ENCODE measurements around the gene TNMD. TPM values are rescaled to one million over a fixed set of nuclear protein-coding genes. Genes with fewer than 3 reads are reported as not detected.
"Not testable (repeated sequence)": the region's sequence is repeated elsewhere in the genome, so short reads cannot be mapped to it uniquely, and the experiment has no call there.

TNMD gene
- total RNA-seq (2021; ENCODE audit: unreplicated experiment) (not detected), Bru-seq, nascent RNA (not detected), BruChase-seq, experiment 1, labeled RNA remaining after a 6-hour chase (not detected), BruChase-seq, experiment 2, labeled RNA remaining after a 2-hour chase (not detected)
- polyA plus RNA-seq (2012), result not detected in 2 replicates
- long read RNA-seq, result 0 reads

GRCh38 chrX:100584611-100585010 is at the start of gene TNMD:
TNMD (plus strand) TSS chrX:100584936; CDS start chrX:100585019, 83 bp downstream.
- ChIA-PET CTCF (no interaction called here), RAD21 (ENCODE audit: low non-redundant PET in 1 of 2, low total read pairs in 2 of 2, uncharacterized antibody in 2 of 2, unreplicated experiment in 2 of 2) (no interaction called here), POLR2A (no interaction called here)
- Histone ChIP-seq H4K20me1 (ENCODE audit: insufficient read depth) (no peaks in the 10 kb centered on the region), H3K9me2 (ENCODE audit: insufficient read depth) (no peaks in the 10 kb centered on the region), H3K9me3 (ENCODE audit: control insufficient read depth in 1 of 2, insufficient read depth in 1 of 2, low read depth in 1 of 2, low read length in 2 of 2) (no peaks in the 10 kb centered on the region), H3K79me2 (ENCODE audit: insufficient read depth, low read length) (no peaks in the 10 kb centered on the region), H2AFZ (ENCODE audit: low read depth, low read length, poor library complexity, severe bottlenecking) (no peak within 1 kb of the TSS), H3K4me3 (replicated peaks in 1 of 2; ENCODE audit: low read depth in 1 of 2, low read length in 2 of 2) (no peak within 1 kb of the TSS), H3K27ac (ENCODE audit: low read depth, low read length) (no peak within 1 kb of the TSS), H3K9ac (ENCODE audit: low read length) (no peak within 1 kb of the TSS), H3K36me3 (ENCODE audit: control insufficient read depth in 1 of 2, insufficient read depth in 2 of 2, low read length in 2 of 2) (no peaks in the 10 kb centered on the region), H3K4me2 (ENCODE audit: low read length) (no peak within 1 kb of the TSS), H3K27me3 (ENCODE audit: insufficient read depth, low read length) (peaks cover 32% of the 10 kb centered on the region), H3K4me1 (ENCODE audit: control insufficient read depth in 1 of 2, insufficient read depth in 2 of 2, low read length in 2 of 2) (no peaks in the 10 kb centered on the region)
- TF ChIP-seq EZH2 (IDR thresholded peaks at IDR 0.05), result no peak
- TF ChIP-seq RAD21 (IDR thresholded peaks at IDR 0.05; ENCODE audit: low read depth), result no peak
- DNase-seq (ENCODE audit: low read depth, low spot score), result no peak
- intact Hi-C loops (cut with micrococcal nuclease), result no loop called here
- BruUV-seq (replicated peaks), result no TSS peak
- no peak for ATAC-seq

- CTCF ChIA-PET; H3K4me1 ChIP-seq (ENCODE audit: control insufficient read depth in 1 of 2, insufficient read depth in 2 of 2, low read length in 2 of 2); H3K27ac ChIP-seq (ENCODE audit: low read depth, low read length); H3K9ac ChIP-seq (ENCODE audit: low read length); H3K9me2 ChIP-seq (ENCODE audit: insufficient read depth); H3K4me2 ChIP-seq (ENCODE audit: low read length); H3K4me3 ChIP-seq (replicated peaks in 1 of 2; ENCODE audit: low read depth in 1 of 2, low read length in 2 of 2); DNase-seq (ENCODE audit: low read depth, low spot score); H3K27me3 ChIP-seq (ENCODE audit: insufficient read depth, low read length); ATAC-seq; intact Hi-C loops (cut with micrococcal nuclease); H3K9me3 ChIP-seq (ENCODE audit: control insufficient read depth in 1 of 2, insufficient read depth in 1 of 2, low read depth in 1 of 2, low read length in 2 of 2); POLR2A ChIA-PET; H4K20me1 ChIP-seq (ENCODE audit: insufficient read depth); BruUV-seq (replicated peaks); H3K79me2 ChIP-seq (ENCODE audit: insufficient read depth, low read length); H2AFZ ChIP-seq (ENCODE audit: low read depth, low read length, poor library complexity, severe bottlenecking); H3K36me3 ChIP-seq (ENCODE audit: control insufficient read depth in 1 of 2, insufficient read depth in 2 of 2, low read length in 2 of 2): not testable (repeated sequence)
- TF ChIP-seq CTCF (IDR thresholded peaks at IDR 0.05 in 2 of 3, conservative IDR thresholded peaks at IDR 0.05 in 1 of 3; ENCODE audit: borderline replicate concordance in 1 of 3, insufficient read depth in 1 of 3, low read depth in 2 of 3, low read length in 2 of 3) (peak; percentile 10 to 45 (median 20); a peak in 3 of 6 replicates), RAD21 (IDR thresholded peaks at IDR 0.05; ENCODE audit: low read depth) (peak; percentile 27; the same call in 1 of the 2 replicates)
- RAD21 ChIA-PET (ENCODE audit: low non-redundant PET in 1 of 2, low total read pairs in 2 of 2, uncharacterized antibody in 2 of 2, unreplicated experiment in 2 of 2), result interaction anchor here in 1 of 2 experiments (0.5 kb wide), 1 partner anchor 55 kb away, joined by 3 read pairs; no protein-coding TSS in a partner anchor
Measured at GRCh38 chrX:100565534-100565933, 19.2 kb upstream of the TNMD start.
